Head of caudate nucleus (tissue), 42 donors: Measurements from ENCODE around the gene KIR2DL3.
"Not testable (repeated sequence)": the region's sequence is repeated elsewhere in the genome, so short reads cannot be mapped to it uniquely, and the experiment has no call there.

Experiments
- DNase-seq, 42 donors: peaks; one replicate each; pipeline versions ENCODE4 v3.0.0 to v3.0.0-alpha.2; 2020 to 2021; ENCODE audit warnings: mixed read lengths in 7 of 42
- intact Hi-C: fragments of 100-400 bp; cut with DNase I; formaldehyde crosslinking; loops from one replicate; pipeline ENCODE4 v1.15.0; 2022

Gene KIR2DL3

GRCh38 chr19:54738306-54738705, at the start of gene KIR2DL3:
Gene KIR2DL3 (plus strand): TSS chr19:54738513. CDS start chr19:54738546, 33 bp downstream.
- DNase-seq, intact Hi-C loops: not testable (repeated sequence)

- no peak for DNase-seq
- intact Hi-C loops: no loop called here
These were observed 46.6 kb upstream of the KIR2DL3 start for GRCh38 chr19:54691582-54692297.

- no peak for DNase-seq
These were observed 46.1 kb upstream of the KIR2DL3 start for GRCh38 chr19:54692298-54692615.

GRCh38 chr19:54694648-54695047, 43.7 kb upstream of the KIR2DL3 start:
- no peak for DNase-seq
- intact Hi-C loops: no loop called here

More at GRCh38 chr19:54692298-54692615, 46.1 kb upstream of the KIR2DL3 start:
- intact Hi-C loops: no loop called here

- no peak for DNase-seq
- intact Hi-C loops: no loop called here
These were observed 42.2 kb upstream of the KIR2DL3 start for GRCh38 chr19:54696117-54696548.

GRCh38 chr19:54696766-54697165, 41.5 kb upstream of the KIR2DL3 start:
- intact Hi-C loops: no loop called here
- DNase-seq: no peak

GRCh38 chr19:54697716-54698115, 40.6 kb upstream of the KIR2DL3 start:
- DNase-seq, intact Hi-C loops: not testable (repeated sequence)

GRCh38 chr19:54704928-54705327, 33.4 kb upstream of the KIR2DL3 start:
- intact Hi-C loops: no loop called here
- DNase-seq: no peak

GRCh38 chr19:54707962-54708361, 30.4 kb upstream of the KIR2DL3 start:
- no peak for DNase-seq
- intact Hi-C loops: no loop called here

GRCh38 chr19:54708781-54709180, 29.5 kb upstream of the KIR2DL3 start:
- DNase-seq: no peak
- intact Hi-C loops: no loop called here

GRCh38 chr19:54709212-54709948, 28.9 kb upstream of the KIR2DL3 start:
- DNase-seq: no peak
- intact Hi-C loops: no loop called here

- intact Hi-C loops: not testable (repeated sequence)
These were observed 28.4 kb upstream of the KIR2DL3 start for GRCh38 chr19:54709956-54710355.

GRCh38 chr19:54724142-54724541, 14.2 kb upstream of the KIR2DL3 start, which contains the start of gene KIR3DL3:
Gene KIR3DL3 (plus strand): TSS chr19:54724442. CDS start chr19:54724497, 55 bp downstream.
- DNase-seq: no peak
- intact Hi-C loops: no loop called here

More at GRCh38 chr19:54709956-54710355, 28.4 kb upstream of the KIR2DL3 start:
- DNase-seq: not testable (repeated sequence)

- no peak for DNase-seq
- intact Hi-C loops: no loop called here
These were observed 13.7 kb upstream of the KIR2DL3 start for GRCh38 chr19:54724644-54725043.

- intact Hi-C loops: no loop called here
- DNase-seq: no peak
These were observed 13.0 kb upstream of the KIR2DL3 start for GRCh38 chr19:54725321-54725720.

- intact Hi-C loops: no loop called here
- no peak for DNase-seq
These were observed 10.8 kb upstream of the KIR2DL3 start for GRCh38 chr19:54727562-54727961.

GRCh38 chr19:54728167-54728566, 10.1 kb upstream of the KIR2DL3 start:
- intact Hi-C loops: no loop called here

GRCh38 chr19:54729416-54730188, 8.7 kb upstream of the KIR2DL3 start:
- intact Hi-C loops: no loop called here
- no peak for DNase-seq

More at GRCh38 chr19:54728167-54728566, 10.1 kb upstream of the KIR2DL3 start:
- no peak for DNase-seq

- DNase-seq: no peak
- intact Hi-C loops: no loop called here
These were observed 7.1 kb upstream of the KIR2DL3 start for GRCh38 chr19:54731191-54731590.

- intact Hi-C loops: no loop called here
- DNase-seq: no peak
These were observed 402 bp downstream of the KIR2DL3 start for GRCh38 chr19:54738715-54739114.
